ENCODE results near the gene MXI1.

DNA sequence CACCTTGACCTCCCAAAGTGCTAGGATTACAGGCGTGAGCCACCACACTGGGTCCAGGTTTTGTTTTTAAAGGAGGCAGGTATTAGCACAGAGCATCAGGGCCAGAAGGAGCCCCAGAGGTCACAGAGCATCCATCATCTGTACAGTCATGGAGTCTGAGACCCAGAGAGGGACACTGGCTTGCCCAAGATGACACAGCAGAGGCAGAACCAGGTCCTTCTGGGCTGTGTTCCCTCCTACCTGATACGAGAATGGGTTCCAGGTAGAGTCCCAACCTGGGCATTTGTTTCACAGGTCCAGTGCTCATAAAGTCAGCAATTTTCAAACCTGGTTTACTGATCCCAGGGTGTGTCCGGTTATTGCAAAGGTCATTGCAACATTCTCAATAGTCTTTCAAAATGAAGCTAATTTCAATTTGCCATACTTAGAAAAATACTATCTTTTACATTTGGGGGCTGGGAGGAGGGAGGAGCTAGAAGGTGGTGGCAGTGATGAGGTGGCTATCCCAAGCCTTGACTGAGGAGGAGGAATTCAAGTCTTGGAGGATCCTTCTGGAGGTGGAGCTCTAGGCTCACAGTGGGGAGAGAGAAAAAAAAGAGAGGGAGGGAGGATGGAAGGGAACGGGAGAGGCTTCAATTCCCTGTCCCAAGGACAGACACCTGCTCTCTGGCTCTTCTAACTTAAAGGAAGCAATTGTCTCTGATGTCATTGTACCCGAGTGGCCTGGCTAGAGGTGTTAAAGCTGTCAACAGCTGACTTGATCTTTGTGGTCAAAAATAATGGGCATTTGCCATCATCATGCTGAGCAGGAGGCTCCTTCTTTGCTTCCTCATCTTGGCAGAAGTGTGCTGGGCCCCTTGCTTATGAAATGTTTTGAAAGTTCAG, 8.1 kb downstream of the MXI1 start:
- TF ChIP-seq POLR2A (IDR thresholded peaks at IDR 0.05): no peak
- TF ChIP-seq CTCF (IDR thresholded peaks at IDR 0.05): no peak
